Natural killer cell (primary cell): ENCODE measurements around the gene ING1. TPM values are rescaled to one million over a fixed set of nuclear protein-coding genes. Genes with fewer than 3 reads are reported as not detected.

Experiments
- ATAC-seq, 3 donors: fragments of 150-1000 bp in 2 of 3; fragments of 200-7000 bp in 1 of 3; cut with Tn5 transposase; 1 replicate in 1 of 3; 2 replicates in 2 of 3; pipeline ENCODE4 v1.10.0; 2021; ENCODE audit warnings: mild to moderate bottlenecking in 2 of 3, moderate library complexity in 2 of 3
- DNase-seq, 2 donors: peaks; one replicate each; pipeline versions ENCODE4 v3.0.0 to v3.0.0-alpha.2; 2013 to 2021; ENCODE audit warnings: mixed read lengths in 1 of 2
- H3K27ac ChIP-seq: one replicate; pipeline ENCODE4 v1.5.1; 2013; ENCODE audit warnings: mild to moderate bottlenecking, low read length
- H3K27me3 ChIP-seq: one replicate; pipeline ENCODE4 v1.6.1; 2013; ENCODE audit warnings: low read length; ENCODE audit not compliant: control insufficient read depth, insufficient read depth
- H3K36me3 ChIP-seq: one replicate; pipeline ENCODE4 v1.6.1; 2013; ENCODE audit warnings: low read length; ENCODE audit not compliant: control insufficient read depth, insufficient read depth
- H3K4me1 ChIP-seq: one replicate; pipeline ENCODE4 v1.6.1; 2013; ENCODE audit warnings: low read length; ENCODE audit not compliant: control insufficient read depth, insufficient read depth
- H3K4me3 ChIP-seq: one replicate; pipeline ENCODE4 v1.5.1; 2013; ENCODE audit warnings: low read length
- H3K9me3 ChIP-seq: one replicate; pipeline ENCODE4 v1.6.1; 2013; ENCODE audit warnings: low read length; ENCODE audit not compliant: control insufficient read depth, insufficient read depth
- H3K27ac Mint-ChIP-seq, 2 donors: one replicate each; pipeline ENCODE4 v1.8.0; 2022; ENCODE audit warnings: mild to moderate bottlenecking in 2 of 2, mixed read lengths in 2 of 2, moderate library complexity in 1 of 2
- H3K27me3 Mint-ChIP-seq, 2 donors: one replicate each; pipeline ENCODE4 v1.8.0; 2022; ENCODE audit warnings: low read depth in 2 of 2, mixed read lengths in 2 of 2
- H3K36me3 Mint-ChIP-seq: one replicate; pipeline ENCODE4 v1.8.0; 2022; ENCODE audit warnings: mixed read lengths
- H3K4me1 Mint-ChIP-seq, 2 donors: one replicate each; pipeline ENCODE4 v1.8.0; 2022; ENCODE audit warnings: mixed read lengths in 2 of 2
- H3K4me3 Mint-ChIP-seq: one replicate; pipeline ENCODE4 v1.8.0; 2022; ENCODE audit warnings: mild to moderate bottlenecking, moderate library complexity, mixed read lengths
- H3K9me3 Mint-ChIP-seq, 2 donors: one replicate each; pipeline ENCODE4 v1.8.0; 2022; ENCODE audit warnings: mixed read lengths in 2 of 2
- CTCF ChIP-seq: fragments of 200-600 bp; IDR thresholded peaks from one replicate; pipeline ENCODE4 v1.8.0; 2022; ENCODE audit warnings: antibody characterized with exemption
- WGBS: methylation state at CpG from one replicate; pipeline ENCODE4 v1.1.7; 2013; ENCODE audit warnings: missing lambda C conversion rate; ENCODE audit not compliant: insufficient coverage; 5-methylcytosine and 5-hydroxymethylcytosine counted together
- intact Hi-C: fragments of 100-400 bp; cut with micrococcal nuclease; formaldehyde crosslinking; loops from one replicate; pipeline ENCODE4 v1.14.2; 2022
- total RNA-seq, 4 donors: library from RNA; stranded (reverse); fragments of 120-200 nt in 1 of 4; gene quantifications; one replicate each; pipeline versions ENCODE4 v1.2.3 to v1.2.4, GENCODE V29; 2013 to 2022

The ING1 gene
- total RNA-seq, 3 donors from 2014 or later (not counting 1 experiment from before 2014, with no cell fraction given) = 12.6 to 22.5 (median 15.5) TPM

DNA sequence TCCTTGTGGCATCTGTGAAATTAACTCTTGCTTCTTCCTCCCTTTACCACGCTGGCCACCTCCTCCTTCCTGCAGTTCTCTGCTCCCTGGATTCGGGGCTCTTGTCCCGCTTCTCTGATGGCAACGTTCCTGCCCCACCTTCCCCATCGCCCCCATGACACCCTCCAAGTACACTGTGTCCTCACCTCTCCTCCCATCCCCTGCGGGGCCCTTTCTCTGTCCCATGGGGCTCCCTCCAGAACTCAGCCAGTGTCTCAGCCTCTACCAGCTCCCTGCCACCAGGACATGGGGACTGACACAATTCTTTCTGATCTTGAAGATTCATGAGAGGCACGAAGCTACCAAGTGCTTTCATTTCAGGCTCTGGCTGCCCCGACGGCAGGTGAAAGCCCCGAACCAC, 16.7 kb upstream of the ING1 start:
- Mint-ChIP-seq H3K36me3 (peaks cover 8% of the 10 kb centered on the region), H3K27me3 (no peaks in the 10 kb centered on the region), H3K4me1 (peaks cover 14 to 19% of the 10 kb centered on the region in 2 donors), H3K4me3 (no peak overlapping the region), H3K9me3 (no peaks in the 10 kb centered on the region), H3K27ac (no peak overlapping the region)
- DNase-seq = no peak
- H3K4me3 ChIP-seq = no peak overlapping the region
- no peaks in the 10 kb centered on the region for H3K27me3 ChIP-seq
- intact Hi-C loops = no loop called here
- 93% methylated on average over 10 of the region's 10 CpGs for WGBS
- TF ChIP-seq CTCF = no peak
- H3K27ac ChIP-seq = no peak overlapping the region
- no peak for ATAC-seq
- no peaks in the 10 kb centered on the region for H3K9me3 ChIP-seq
- peaks cover 5% of the 10 kb centered on the region for H3K4me1 ChIP-seq
- peaks cover 60% of the 10 kb centered on the region for H3K36me3 ChIP-seq

- Histone ChIP-seq H3K27me3 (no peaks in the 10 kb centered on the region), H3K9me3 (no peaks in the 10 kb centered on the region), H3K27ac (no peak overlapping the region), H3K36me3 (peaks cover 63% of the 10 kb centered on the region), H3K4me1 (peaks cover 5% of the 10 kb centered on the region), H3K4me3 (no peak overlapping the region)
- H3K4me3 Mint-ChIP-seq = no peak overlapping the region
- H3K36me3 Mint-ChIP-seq = peaks cover 8% of the 10 kb centered on the region
- 80% methylated on average over 1 of the region's 4 CpGs for WGBS
- H3K9me3 Mint-ChIP-seq = no peaks in the 10 kb centered on the region
- H3K27ac Mint-ChIP-seq = no peak overlapping the region
- peaks cover 17 to 29% of the 10 kb centered on the region in 2 donors for H3K4me1 Mint-ChIP-seq
- no peak for ATAC-seq
- DNase-seq = no peak
- no peak for TF ChIP-seq CTCF
- H3K27me3 Mint-ChIP-seq = no peaks in the 10 kb centered on the region
- intact Hi-C loops = no loop called here
These were observed 15.7 kb upstream of the ING1 start for GRCh38 chr13:110697842-110698241.

DNA sequence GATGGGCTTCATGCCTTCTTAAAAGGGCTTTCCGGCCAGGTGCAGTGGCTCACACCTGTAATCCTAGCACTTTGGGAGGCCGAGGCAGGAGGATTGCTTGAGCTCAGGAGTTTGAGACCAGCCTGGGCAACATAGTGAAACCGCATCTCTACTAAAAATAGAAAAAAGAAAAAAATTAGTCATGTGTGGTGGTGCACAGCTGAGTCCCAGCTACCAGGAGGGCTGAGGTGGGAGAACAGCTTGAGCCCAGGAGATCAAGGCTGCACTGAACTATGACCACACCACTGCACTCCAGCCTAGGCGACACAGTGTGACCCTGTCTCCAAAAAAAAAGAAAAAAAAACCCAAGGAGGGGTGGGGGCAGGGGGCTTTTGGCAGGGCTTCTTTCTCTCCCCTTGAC, 14.8 kb upstream of the ING1 start:
- 70% methylated on average over 4 of the region's 4 CpGs for WGBS
- DNase-seq (no peak), ATAC-seq (no peak)
- Histone ChIP-seq H3K9me3 (no peaks in the 10 kb centered on the region), H3K27ac (no peak overlapping the region), H3K4me3 (no peak overlapping the region), H3K4me1 (peaks cover 5% of the 10 kb centered on the region), H3K27me3 (no peaks in the 10 kb centered on the region), H3K36me3 (peaks cover 60% of the 10 kb centered on the region)
- no peak for TF ChIP-seq CTCF
- no peak overlapping the region for H3K4me3 Mint-ChIP-seq
- no peak overlapping the region for H3K27ac Mint-ChIP-seq
- peaks cover 8% of the 10 kb centered on the region for H3K36me3 Mint-ChIP-seq
- H3K9me3 Mint-ChIP-seq = no peaks in the 10 kb centered on the region
- no peaks in the 10 kb centered on the region for H3K27me3 Mint-ChIP-seq
- H3K4me1 Mint-ChIP-seq = peaks cover 21 to 33% of the 10 kb centered on the region in 2 donors
- intact Hi-C loops = no loop called here
